ENCODE data around the gene SNTA1. TPM values are rescaled to one million over a fixed set of nuclear protein-coding genes. Genes with fewer than 3 reads are reported as not detected.

SNTA1 gene
- total and polyA plus RNA-seq, 9 of the 15 experiments (the other 6 are each of a cell fraction or from before 2014, with no cell fraction given): 1.2 to 40.8 (median 20.3) TPM

GRCh38 chr20:33419140-33419974, 24.2 kb downstream of the SNTA1 start (continued):
- TF ChIP-seq RAD21 (CRISPR knock-in tag; conservative IDR thresholded peaks at IDR 0.05 in 1 of 2, IDR thresholded peaks at IDR 0.05 in 1 of 2) (no peak), KDM1A (IDR thresholded peaks at IDR 0.05) (peak; percentile 86 to 90), YY1 (IDR thresholded peaks at IDR 0.05; ENCODE audit: borderline replicate concordance in 1 of 3, control insufficient read depth in 1 of 3, extremely low read depth in 1 of 3, insufficient read depth in 3 of 3, insufficient read length in 1 of 3, insufficient replicate concordance in 2 of 3, low read depth in 1 of 3, low read length in 2 of 3) (no peak), NCOR1 (IDR thresholded peaks at IDR 0.05) (peak; percentile 97), REST (IDR thresholded peaks at IDR 0.05; ENCODE audit: borderline replicate concordance) (no peak), REST (CRISPR knock-in tag; IDR thresholded peaks at IDR 0.05; ENCODE audit: low read depth) (no peak), ZNF324 (CRISPR knock-in tag; IDR thresholded peaks at IDR 0.05) (no peak), ZNF561 (CRISPR knock-in tag; conservative IDR thresholded peaks at IDR 0.05) (no peak), LEF1 (IDR thresholded peaks at IDR 0.05) (peak; percentile 80), CBFA2T2 (conservative IDR thresholded peaks at IDR 0.05) (peak; percentile 98)
- TF ChIP-seq, protein P1, sequence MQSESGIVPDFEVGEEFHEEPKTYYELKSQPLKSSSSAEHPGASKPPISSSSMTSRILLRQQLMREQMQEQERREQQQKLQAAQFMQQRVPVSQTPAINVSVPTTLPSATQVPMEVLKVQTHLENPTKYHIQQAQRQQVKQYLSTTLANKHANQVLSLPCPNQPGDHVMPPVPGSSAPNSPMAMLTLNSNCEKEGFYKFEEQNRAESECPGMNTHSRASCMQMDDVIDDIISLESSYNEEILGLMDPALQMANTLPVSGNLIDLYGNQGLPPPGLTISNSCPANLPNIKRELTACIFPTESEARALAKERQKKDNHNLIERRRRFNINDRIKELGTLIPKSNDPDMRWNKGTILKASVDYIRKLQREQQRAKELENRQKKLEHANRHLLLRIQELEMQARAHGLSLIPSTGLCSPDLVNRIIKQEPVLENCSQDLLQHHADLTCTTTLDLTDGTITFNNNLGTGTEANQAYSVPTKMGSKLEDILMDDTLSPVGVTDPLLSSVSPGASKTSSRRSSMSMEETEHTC (IDR thresholded peaks at IDR 0.05): 0 out of 2 replicates have a peak, but pooled peaks have one; percentile 16
- TF ChIP-seq, protein P2, sequence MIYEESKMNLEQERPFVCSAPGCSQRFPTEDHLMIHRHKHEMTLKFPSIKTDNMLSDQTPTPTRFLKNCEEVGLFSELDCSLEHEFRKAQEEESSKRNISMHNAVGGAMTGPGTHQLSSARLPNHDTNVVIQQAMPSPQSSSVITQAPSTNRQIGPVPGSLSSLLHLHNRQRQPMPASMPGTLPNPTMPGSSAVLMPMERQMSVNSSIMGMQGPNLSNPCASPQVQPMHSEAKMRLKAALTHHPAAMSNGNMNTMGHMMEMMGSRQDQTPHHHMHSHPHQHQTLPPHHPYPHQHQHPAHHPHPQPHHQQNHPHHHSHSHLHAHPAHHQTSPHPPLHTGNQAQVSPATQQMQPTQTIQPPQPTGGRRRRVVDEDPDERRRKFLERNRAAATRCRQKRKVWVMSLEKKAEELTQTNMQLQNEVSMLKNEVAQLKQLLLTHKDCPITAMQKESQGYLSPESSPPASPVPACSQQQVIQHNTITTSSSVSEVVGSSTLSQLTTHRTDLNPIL (CRISPR knock-in tag; IDR thresholded peaks at IDR 0.05): no peak
